ENCODE results near the gene TMEM200A. TPM values are rescaled to one million over a fixed set of nuclear protein-coding genes. Genes with fewer than 3 reads are reported as not detected.

Gene TMEM200A
- total RNA-seq, 1 donor from 2014 or later = 21.4 TPM

GRCh38 chr6:130470766-130471165 lies 104.9 kb downstream of the TMEM200A start:
- Histone ChIP-seq H3K9me3 (ENCODE audit: control insufficient read depth in 3 of 3, low read length in 3 of 3) (peaks cover 0 to 2% (median 0%) of the 10 kb centered on the region in 3 donors), H3K4me3 (ENCODE audit: low read length in 3 of 3) (no peak overlapping the region), H3K36me3 (ENCODE audit: control insufficient read depth in 3 of 3, insufficient read depth in 3 of 3, low read length in 3 of 3) (no peaks in the 10 kb centered on the region), H3K27ac (ENCODE audit: low read depth, low read length) (no peak overlapping the region), H3K27me3 (ENCODE audit: control insufficient read depth in 3 of 3, insufficient read depth in 3 of 3, low read length in 3 of 3) (no peaks in the 10 kb centered on the region), H3K4me1 (ENCODE audit: control insufficient read depth in 3 of 3, insufficient read depth in 3 of 3, low read length in 3 of 3) (no peaks in the 10 kb centered on the region), H3K9ac (ENCODE audit: low read depth in 1 of 3, low read length in 3 of 3) (no peak overlapping the region)

- Histone ChIP-seq H3K9ac (ENCODE audit: low read depth in 1 of 3, low read length in 3 of 3) (no peak overlapping the region), H3K27me3 (ENCODE audit: control insufficient read depth in 3 of 3, insufficient read depth in 3 of 3, low read length in 3 of 3) (no peaks in the 10 kb centered on the region), H3K4me1 (ENCODE audit: control insufficient read depth in 3 of 3, insufficient read depth in 3 of 3, low read length in 3 of 3) (no peaks in the 10 kb centered on the region), H3K27ac (ENCODE audit: low read depth, low read length) (no peak overlapping the region), H3K9me3 (ENCODE audit: control insufficient read depth in 3 of 3, low read length in 3 of 3) (peaks cover 0 to 2% (median 0%) of the 10 kb centered on the region in 3 donors), H3K36me3 (ENCODE audit: control insufficient read depth in 3 of 3, insufficient read depth in 3 of 3, low read length in 3 of 3) (no peaks in the 10 kb centered on the region), H3K4me3 (ENCODE audit: low read length in 3 of 3) (no peak overlapping the region)
Observed at GRCh38 chr6:130473886-130474285, 108.1 kb downstream of the TMEM200A start.

GRCh38 chr6:130482645-130483390 lies 117.0 kb downstream of the TMEM200A start:
- no peaks in the 10 kb centered on the region for H3K9me3 ChIP-seq (ENCODE audit: control insufficient read depth in 3 of 3, low read length in 3 of 3)
- H3K27ac ChIP-seq (ENCODE audit: low read depth, low read length) = no peak overlapping the region
- H3K4me3 ChIP-seq (ENCODE audit: low read length in 3 of 3) = no peak overlapping the region
- H3K27me3 ChIP-seq (ENCODE audit: control insufficient read depth in 3 of 3, insufficient read depth in 3 of 3, low read length in 3 of 3) = no peaks in the 10 kb centered on the region
- H3K4me1 ChIP-seq (ENCODE audit: control insufficient read depth in 3 of 3, insufficient read depth in 3 of 3, low read length in 3 of 3) = no peaks in the 10 kb centered on the region
- H3K36me3 ChIP-seq (ENCODE audit: control insufficient read depth in 3 of 3, insufficient read depth in 3 of 3, low read length in 3 of 3) = no peaks in the 10 kb centered on the region
- H3K9ac ChIP-seq (ENCODE audit: low read depth in 1 of 3, low read length in 3 of 3) = no peak overlapping the region

- Histone ChIP-seq H3K27ac (ENCODE audit: low read depth, low read length) (no peak overlapping the region), H3K9me3 (ENCODE audit: control insufficient read depth in 3 of 3, low read length in 3 of 3) (no peaks in the 10 kb centered on the region), H3K4me1 (ENCODE audit: control insufficient read depth in 3 of 3, insufficient read depth in 3 of 3, low read length in 3 of 3) (no peaks in the 10 kb centered on the region)
Observed at GRCh38 chr6:130485870-130486269, 120.1 kb downstream of the TMEM200A start.

GRCh38 chr6:130486417-130486816 lies 120.6 kb downstream of the TMEM200A start:
- no peaks in the 10 kb centered on the region for H3K27me3 ChIP-seq (ENCODE audit: control insufficient read depth in 3 of 3, insufficient read depth in 3 of 3, low read length in 3 of 3)
- H3K9me3 ChIP-seq (ENCODE audit: control insufficient read depth in 3 of 3, low read length in 3 of 3) = no peaks in the 10 kb centered on the region
- H3K27ac ChIP-seq (ENCODE audit: low read depth, low read length) = no peak overlapping the region
- H3K36me3 ChIP-seq (ENCODE audit: control insufficient read depth in 3 of 3, insufficient read depth in 3 of 3, low read length in 3 of 3) = no peaks in the 10 kb centered on the region
- H3K9ac ChIP-seq (ENCODE audit: low read depth in 1 of 3, low read length in 3 of 3) = no peak overlapping the region
- H3K4me3 ChIP-seq (ENCODE audit: low read length in 3 of 3) = no peak overlapping the region
- no peaks in the 10 kb centered on the region for H3K4me1 ChIP-seq (ENCODE audit: control insufficient read depth in 3 of 3, insufficient read depth in 3 of 3, low read length in 3 of 3)

More at GRCh38 chr6:130485870-130486269, 120.1 kb downstream of the TMEM200A start:
- Histone ChIP-seq H3K9ac (ENCODE audit: low read depth in 1 of 3, low read length in 3 of 3) (no peak overlapping the region), H3K4me3 (ENCODE audit: low read length in 3 of 3) (no peak overlapping the region), H3K27me3 (ENCODE audit: control insufficient read depth in 3 of 3, insufficient read depth in 3 of 3, low read length in 3 of 3) (no peaks in the 10 kb centered on the region), H3K36me3 (ENCODE audit: control insufficient read depth in 3 of 3, insufficient read depth in 3 of 3, low read length in 3 of 3) (no peaks in the 10 kb centered on the region)

- Histone ChIP-seq H3K27ac (ENCODE audit: low read depth, low read length) (no peak overlapping the region), H3K9ac (ENCODE audit: low read depth in 1 of 3, low read length in 3 of 3) (no peak overlapping the region), H3K4me1 (ENCODE audit: control insufficient read depth in 3 of 3, insufficient read depth in 3 of 3, low read length in 3 of 3) (no peaks in the 10 kb centered on the region), H3K27me3 (ENCODE audit: control insufficient read depth in 3 of 3, insufficient read depth in 3 of 3, low read length in 3 of 3) (no peaks in the 10 kb centered on the region), H3K4me3 (ENCODE audit: low read length in 3 of 3) (no peak overlapping the region), H3K36me3 (ENCODE audit: control insufficient read depth in 3 of 3, insufficient read depth in 3 of 3, low read length in 3 of 3) (no peaks in the 10 kb centered on the region), H3K9me3 (ENCODE audit: control insufficient read depth in 3 of 3, low read length in 3 of 3) (no peaks in the 10 kb centered on the region)
Observed at GRCh38 chr6:130489514-130489913, 123.7 kb downstream of the TMEM200A start.

Other genes with a start within 250 kb of the TMEM200A start
- gene SAMD3, start 143.1 kb upstream of the TMEM200A start, total RNA-seq = 8.9 TPM

All from skeletal muscle tissue (tissue), 4 donors.